ES-I3 (cell line): ENCODE data around the gene CLEC12A.

Experiments
- H3K36me3 ChIP-seq: 2 replicates; pipeline ENCODE4 v1.6.1; 2013; ENCODE audit warnings: mild to moderate bottlenecking, low read length, control low read depth, moderate library complexity; ENCODE audit not compliant: insufficient read depth
- H3K4me1 ChIP-seq: 2 replicates; pipeline ENCODE4 v1.6.1; 2013; ENCODE audit warnings: mild to moderate bottlenecking, control low read depth, low read length; ENCODE audit not compliant: insufficient read depth
- H3K9ac ChIP-seq: 2 replicates; pipeline ENCODE4 v1.6.1; 2013; ENCODE audit warnings: low read depth, mild to moderate bottlenecking, low read length, moderate library complexity
- H3K9me3 ChIP-seq: 2 replicates; pipeline ENCODE4 v1.6.1; 2013; ENCODE audit warnings: mild to moderate bottlenecking, low read length, moderate library complexity; ENCODE audit not compliant: control insufficient read depth, insufficient read depth

The CLEC12A gene

DNA sequence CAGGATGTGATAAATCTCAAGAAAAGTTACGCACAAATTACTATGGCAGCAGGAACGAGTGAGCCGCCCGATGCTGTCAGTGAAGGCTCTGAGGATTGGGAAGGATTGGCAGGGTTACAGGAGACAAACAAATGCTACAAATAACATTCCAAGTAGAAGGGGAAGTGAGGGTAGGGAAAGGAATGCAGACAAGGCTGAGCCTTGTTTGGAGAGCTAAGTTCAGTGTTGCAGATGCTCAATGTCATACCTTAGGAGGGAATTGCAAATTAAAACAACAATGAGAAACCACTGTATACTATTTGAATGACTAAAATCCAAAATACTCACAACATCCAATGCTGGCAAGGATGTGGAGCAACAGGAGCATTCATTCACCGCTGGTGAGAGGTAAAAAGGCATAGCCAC is 60.6 kb downstream of the CLEC12A start:
- H3K9ac ChIP-seq: no peak overlapping the region
- H3K36me3 ChIP-seq: no peaks in the 10 kb centered on the region
- H3K4me1 ChIP-seq: no peaks in the 10 kb centered on the region
- H3K9me3 ChIP-seq: peaks cover 6% of the 10 kb centered on the region; the same call in 1 of the 2 replicates

DNA sequence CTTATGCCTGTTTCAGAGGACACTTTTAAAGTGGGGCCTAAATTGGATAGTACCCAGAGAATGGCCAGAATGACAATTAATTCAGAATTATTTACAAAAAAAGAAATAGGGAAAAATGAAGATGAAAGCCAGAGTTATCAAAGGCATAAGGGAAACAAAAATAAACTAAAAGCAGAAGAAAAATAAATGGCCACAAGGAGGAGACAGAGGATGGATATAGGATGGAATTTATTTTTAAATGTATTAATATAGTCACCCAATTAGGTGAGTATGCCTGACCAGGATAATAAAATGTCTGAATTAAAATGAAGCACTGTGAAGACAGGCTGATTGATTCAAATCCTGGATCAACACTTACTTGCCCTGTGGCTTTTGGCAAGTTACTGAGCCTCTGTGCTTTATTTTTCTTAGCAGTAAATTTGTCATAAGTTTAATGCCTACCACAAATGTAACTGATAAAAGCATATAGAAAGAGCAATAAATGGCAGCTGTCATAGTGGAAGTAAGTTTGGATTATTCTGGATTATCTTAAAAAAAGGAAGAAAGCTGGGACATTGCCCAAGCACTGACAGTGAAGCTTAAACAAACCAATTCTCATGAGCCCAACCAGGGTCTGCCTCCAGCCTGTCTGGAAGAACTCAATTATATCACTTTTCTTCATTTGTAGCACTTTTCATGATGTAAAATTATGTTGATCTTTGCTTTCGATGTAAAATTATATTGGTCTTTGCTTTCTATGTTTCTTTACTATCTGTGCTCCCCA is 62.8 kb downstream of the CLEC12A start:
- Histone ChIP-seq H3K9ac (no peak overlapping the region), H3K9me3 (peaks cover 6% of the 10 kb centered on the region; the same call in 1 of the 2 replicates), H3K4me1 (no peaks in the 10 kb centered on the region), H3K36me3 (no peaks in the 10 kb centered on the region)
